CD4-positive, alpha-beta T cell treated with Interleukin-6 at 100 ng/mL for 8 hours (primary cell): ENCODE data around the gene ZNF697.
"Not testable (repeated sequence)": the region's sequence is repeated elsewhere in the genome, so short reads cannot be mapped to it uniquely, and the experiment has no call there.

Experiments used
- DNase-seq: peaks from one replicate; pipeline ENCODE4 v3.0.0-alpha.2; 2020; ENCODE audit warnings: mixed read lengths, low spot score

ZNF697 gene

DNA sequence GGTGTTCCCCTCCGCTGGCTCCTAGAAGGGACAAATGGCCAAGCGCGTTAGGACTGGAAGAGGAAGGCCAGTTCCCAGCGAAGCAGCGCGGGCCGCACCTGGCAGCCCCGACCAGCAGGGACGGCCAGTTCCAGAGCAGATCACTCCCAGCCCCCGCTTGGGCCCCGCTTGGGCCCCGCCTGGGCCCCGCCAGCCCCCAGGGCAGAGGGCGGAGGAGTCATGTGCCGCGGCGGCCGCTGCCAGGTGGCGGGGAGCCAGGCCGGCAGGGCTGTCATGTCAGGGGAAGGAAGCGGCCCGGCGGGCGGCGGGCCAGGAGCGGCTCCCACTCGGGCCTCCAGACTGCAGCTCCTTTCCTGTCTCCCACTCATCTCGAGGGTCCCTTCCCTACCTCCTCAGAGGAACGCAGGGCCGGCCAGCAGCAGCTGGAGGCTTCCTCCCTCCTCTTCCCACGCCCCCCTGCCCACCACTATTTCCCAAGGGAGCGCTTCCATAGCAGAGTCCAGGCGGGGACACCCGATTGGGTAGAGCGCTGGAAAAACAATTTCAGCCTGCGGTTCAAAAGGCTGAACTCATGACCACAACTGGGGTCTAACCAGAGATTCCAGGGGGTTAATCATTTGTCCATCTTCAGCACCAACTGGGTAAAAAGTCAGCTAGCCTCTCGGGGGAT, 16.5 kb downstream of the ZNF697 start:
- no peak for DNase-seq

DNA sequence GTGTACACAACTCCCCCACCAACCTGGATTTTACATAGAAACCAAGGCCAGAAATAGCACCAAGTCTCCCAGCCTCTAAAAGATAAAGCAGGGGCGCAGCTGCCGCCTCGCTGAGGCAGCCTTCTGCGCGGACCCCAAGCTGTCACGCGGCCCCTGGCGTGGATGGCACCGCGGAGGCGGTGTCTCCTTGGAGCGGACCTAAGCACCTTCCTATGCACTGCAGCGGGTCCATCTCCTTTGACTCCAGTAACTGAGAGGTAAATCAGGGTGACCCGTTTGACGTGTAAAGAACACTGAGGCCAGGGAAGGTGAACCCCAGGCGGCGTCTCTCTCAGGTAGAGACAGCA, 17.0 kb downstream of the ZNF697 start:
- no peak for DNase-seq

DNA sequence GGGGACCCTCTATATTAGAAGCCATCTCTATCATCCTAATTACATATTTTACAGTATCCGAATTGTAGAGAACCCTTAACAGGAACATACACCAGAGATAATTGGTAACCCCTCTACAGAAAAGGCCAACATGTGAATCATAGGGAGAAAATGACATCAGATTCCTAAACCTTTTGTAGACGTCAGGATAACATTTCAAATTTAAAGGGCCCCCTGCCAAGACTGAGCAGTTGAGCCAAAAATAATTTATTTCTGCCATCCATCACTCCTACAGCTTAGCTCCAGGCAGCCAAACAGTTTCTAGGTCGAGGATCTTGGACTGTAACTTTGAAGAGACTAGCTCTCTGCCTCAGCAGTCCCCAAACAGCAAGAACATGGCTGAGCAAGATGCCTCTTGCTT, 21.2 kb downstream of the ZNF697 start:
- no peak for DNase-seq

DNA sequence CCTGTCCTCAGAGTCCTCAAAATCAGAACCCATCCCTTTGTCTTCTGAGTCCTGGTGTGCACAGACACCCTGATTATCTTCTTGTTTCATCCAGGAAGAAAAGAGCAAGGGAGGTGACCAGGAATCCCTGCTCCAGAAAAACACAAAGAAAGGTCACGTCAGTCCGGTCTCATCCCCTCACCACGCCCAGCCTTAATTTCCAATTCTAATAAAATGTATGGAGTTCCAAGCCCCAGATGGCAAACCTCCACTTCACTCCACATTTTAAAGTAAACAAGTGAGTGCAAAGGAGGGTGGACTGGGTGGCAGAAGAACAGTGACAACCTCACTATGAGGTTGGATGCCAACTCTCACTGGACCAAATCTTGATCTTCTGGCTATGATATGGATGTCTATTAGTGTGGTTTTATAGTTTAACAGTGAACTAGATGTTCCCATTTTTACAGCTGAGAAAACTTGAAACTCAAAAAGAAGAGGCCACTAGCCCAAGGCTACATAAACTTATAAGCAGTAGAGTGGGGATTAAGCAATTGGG, 22.0 kb downstream of the ZNF697 start:
- no peak for DNase-seq

DNA sequence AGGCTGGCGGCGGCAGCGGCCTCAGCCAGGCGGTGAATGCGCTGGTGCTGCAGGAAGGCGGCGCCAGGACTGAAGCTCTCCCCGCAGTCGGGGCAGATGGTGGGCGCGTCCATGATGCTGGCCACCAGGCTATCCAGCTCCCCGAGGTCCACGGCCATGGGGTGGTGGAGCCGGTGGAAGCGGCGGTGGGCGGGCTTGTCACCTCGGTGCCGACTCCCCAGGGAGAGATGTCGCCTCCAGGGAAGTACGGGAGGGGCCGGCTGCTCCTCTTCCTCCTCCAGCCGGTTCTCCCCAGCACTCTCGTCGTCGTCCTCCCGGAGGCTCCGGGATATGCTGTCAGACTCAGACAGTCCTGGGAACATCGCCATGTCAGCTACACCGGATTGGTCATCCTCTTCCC, 24.4 kb downstream of the ZNF697 start:
- no peak for DNase-seq

DNA sequence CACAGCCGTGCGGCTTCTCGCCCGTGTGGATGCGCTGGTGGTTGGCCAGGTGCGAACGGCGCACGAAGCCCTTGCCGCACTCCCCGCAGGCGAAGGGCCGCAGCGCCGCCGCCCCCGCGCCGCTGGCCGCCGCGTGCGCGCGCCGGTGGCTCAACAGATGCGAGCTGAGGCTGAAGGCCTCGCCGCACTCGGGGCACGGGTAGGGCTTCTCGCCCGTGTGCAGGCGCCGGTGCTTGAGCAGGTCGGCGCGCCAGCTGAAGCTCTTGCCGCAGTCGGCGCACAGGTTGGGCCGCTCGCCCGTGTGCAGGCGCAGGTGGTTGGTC, 24.9 kb downstream of the ZNF697 start:
- DNase-seq = no peak

DNA sequence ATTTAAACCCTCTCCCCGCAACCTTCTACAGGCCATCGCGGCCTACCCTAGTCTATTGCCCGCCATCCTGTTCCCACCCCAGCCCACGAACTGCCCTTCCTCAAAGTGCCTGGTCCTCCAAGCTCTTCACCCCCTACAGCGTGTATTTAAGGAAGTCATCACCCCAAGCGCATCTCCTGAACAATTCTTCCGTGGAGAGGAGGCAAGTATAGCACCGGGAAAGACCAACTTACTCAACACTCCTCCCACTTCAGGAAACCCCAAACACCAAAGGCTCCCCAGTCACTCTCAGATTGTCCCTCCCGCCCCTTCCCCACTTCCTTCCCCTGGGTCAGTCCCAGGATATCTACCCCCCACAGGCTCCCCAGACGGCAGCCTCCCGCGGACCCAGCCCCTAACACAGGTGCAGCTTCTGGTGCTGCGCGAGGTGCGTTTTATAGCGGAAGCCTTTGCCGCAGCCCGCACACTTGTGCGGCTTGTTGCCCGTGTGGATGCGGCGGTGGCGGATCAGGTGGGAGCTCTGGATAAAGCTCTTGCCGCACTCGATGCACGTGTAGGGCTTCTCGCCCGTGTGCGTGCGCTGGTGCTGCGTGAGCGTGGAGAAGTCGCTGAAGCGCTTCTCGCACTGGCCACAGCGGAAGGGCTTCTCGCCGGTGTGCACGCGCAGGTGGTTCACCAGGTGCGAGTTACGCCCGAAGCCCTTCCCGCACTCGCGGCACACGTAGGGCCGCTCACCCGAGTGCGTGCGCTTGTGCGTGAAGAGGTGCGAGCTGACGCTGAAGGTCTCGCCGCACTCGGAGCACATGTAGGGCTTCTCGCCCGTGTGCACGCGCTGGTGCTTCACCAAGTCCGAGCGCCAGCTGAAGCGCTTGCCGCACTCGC, 25.5 kb downstream of the ZNF697 start:
- no peak for DNase-seq

DNA sequence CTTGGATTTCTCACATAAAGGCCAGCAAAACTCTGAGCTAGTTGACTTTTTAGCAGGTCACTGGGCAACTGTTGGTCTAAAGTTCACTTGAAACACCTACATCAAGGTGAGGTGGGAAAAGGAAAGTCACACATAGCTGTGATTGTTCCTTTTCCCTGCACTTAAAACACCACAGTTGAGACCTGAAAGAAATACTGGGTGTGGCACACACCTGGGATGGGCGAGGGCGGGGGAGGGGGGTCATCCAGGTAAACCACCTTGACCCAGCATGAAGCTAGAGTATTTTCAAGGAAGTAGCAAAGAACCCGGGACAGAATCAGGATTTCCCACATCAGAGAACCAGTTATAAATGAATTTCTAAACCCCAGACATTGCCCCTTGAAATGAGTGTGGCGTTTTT, 26.4 kb downstream of the ZNF697 start:
- DNase-seq = no peak

DNA sequence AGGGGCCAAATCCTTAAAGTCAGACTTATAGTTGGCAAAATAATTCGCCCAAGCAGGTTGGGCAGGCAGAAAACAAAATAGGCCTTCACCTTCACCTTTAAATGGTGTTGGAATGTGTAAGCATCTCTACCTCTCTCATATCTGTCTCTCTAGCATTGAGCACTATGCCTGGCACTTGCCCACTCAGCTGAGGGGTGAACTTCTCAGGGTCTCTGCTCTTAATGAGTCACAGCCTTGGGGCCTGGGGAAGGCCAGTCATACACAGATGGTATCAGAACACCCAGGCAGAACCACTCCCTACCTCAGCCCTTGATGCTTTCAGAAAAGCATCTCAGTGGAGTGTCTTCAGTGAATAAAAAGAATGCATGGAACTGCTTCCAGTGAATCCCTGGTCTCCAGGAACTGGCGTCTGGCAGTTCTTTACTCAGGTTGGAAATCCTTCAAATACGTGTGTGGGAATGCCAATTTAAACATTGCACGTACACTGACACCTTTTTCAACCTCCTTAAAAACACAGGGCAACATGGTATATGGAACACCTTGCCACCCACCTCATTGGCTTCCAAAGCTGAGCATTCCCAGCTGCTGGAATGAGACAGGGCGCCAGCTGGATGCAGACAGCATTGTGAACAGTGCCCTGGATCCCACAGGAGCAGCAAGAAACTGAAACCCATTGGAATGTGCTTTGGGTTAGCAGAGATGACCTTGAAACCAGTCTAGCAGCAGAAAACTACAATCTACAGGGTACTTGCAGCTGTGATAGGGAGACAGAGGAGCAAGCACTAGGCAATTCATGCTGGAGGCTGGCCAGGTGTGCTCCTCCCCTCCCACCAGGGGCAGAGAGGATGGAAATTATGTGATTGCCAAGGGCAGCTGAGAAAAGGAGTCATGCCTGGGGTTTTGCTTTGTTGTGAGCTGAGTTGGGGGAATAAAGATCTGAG, 30.0 kb downstream of the ZNF697 start:
- DNase-seq = no peak

DNA sequence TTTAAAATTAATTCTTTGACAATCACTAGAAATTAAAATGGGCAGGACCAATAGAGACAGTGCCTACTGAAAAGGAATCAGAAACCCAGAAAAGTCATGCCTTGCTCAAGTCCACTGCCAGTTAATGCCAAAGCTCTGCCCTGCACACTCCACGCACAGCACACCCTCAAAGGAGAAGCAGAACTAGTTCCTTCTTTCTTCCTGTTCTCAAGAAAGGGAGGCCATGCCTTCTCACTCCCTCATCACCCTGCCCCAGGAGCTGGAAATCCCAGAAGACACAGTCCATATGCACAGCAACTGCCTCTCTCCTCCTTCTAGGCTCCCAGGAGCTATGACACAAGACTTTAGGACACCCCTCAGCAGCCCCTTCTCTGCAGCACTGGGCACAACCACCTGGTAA, 31.3 kb downstream of the ZNF697 start:
- not testable (repeated sequence) for DNase-seq

DNA sequence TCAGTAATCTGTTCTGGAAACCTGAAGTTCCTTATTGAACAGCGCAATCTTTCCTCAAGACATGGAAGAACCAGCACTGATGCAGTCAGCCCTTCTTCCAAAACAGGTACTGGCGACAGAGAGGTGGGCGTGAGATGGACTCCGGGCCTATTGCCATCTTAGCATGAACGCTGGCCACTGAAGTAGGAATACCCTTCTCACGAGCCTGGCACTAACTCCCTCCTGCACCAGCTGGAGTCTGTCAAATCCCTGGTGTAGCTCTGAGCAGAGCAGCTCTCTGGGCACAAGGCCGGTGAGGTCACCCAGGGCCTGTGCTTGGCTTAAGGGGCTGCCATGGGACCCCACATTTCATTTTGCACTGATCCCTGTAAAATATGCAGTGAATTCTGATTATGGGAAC, 33.0 kb downstream of the ZNF697 start:
- DNase-seq = not testable (repeated sequence)

DNA sequence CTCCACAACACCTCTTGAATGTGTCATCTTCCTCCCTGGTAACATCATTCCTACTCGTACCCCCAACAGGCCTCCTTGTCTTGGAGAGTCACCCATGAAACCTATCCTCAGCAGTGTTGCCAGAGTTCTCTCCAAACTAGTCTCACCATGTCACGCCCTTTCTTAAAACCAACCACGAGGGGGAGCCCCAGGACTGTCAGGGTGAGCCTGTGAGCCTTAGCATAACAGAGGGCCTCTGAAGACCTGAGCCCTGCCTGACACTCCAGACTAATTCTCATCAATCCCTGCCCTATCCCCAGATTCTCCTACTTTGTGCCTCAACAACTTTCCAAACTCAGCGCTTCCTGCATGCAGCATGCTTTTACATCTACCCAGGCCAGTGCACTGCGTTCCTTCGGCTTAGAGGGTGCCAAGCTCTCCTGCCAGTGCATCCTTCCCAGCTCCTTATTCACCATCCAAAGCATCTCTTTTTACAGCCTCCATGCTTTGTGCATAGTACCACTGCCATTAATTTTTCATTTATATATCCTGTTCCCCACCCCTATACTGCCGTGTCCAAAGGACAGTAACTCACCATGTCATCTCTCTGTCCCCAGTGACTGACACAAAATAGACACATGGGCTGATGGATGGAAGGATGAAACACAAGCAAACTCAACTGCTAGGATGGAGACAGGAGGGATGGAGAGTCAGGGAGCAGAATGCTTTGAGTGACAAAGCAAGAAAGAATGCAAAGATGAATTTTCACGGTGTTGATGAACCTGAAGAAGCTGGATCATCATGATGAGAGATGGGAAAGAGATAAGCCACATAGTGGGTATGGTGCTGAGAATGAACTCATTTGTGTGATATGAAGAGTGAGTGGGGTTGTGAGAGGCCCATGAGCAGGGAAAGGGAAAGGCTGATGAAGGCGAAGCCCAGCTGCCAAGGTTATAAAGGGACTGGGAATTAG, 34.0 kb downstream of the ZNF697 start:
- peak; percentile 32 for DNase-seq

DNA sequence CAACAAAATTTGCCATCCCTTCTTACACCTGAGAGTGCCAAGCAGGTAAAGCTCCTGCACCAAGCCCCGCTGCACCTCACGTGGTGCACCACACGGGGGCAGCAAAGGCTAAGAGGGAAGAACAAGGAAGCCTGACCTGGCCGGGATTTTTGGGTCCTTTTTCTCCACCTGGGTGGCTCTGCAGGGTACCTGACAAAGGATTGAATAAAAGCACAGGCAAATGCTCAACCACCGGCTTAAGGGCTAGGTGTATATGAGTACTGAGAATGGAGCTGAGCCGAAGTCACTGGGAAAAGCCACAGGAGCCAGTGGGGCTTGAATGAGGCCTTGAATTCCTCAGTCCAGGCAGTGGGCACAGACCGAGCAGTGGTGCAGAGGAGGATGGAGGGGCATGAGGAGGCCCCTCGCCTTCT, 36.4 kb downstream of the ZNF697 start:
- peak; percentile 4 for DNase-seq

DNA sequence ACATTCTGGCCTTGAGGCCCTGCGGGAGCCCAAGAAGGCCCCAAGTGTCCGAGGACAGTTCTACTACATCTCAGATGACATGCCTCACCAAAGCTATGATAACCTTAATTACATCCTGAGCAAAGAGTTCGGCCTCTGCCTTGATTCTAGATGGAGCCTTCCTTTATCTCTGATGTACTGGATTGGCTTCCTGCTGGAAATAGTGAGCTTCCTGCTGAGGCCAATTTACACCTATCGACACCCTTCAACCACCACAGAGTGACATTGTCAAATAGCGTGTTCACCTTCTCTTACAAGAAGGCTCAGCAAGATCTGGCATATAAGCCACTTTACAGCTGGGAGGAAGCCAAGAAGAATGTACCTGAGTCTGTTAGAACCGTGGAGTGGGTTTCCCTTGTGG, 39.2 kb downstream of the ZNF697 start:
- DNase-seq = not testable (repeated sequence)

DNA sequence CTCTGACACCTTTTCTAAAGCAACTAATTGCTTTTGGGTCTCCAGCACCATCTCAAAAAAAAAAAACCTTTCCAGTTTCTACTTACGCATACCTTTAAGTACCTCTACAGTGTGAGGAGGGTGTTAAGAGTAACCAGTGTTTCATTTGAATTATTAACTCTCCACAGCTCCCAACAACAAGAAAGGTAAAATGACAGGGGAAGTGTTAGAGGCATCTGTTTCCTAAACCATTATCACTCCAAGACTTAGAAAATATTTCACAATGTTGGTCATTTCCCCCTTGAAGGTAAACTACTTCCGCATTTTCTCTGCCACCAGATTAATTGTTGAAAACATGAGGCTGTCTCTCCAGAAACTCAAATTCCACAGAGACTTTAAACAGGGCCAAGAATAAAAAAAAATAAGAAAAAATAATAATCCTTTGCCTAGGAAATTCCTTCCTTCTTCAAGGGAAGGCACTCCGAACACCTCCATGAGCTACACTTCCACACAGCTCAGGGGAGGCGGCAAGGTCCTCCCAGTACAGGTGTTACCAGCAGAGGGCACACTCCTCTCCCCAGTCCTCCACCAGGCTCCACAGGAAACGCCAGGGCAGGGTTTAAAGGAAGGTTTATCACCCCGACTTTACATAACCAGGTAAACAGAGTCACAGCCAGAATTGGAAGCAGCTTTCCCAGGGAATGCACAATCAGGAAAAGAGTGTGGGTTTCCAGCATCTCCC, 40.8 kb downstream of the ZNF697 start:
- DNase-seq = not testable (repeated sequence)

DNA sequence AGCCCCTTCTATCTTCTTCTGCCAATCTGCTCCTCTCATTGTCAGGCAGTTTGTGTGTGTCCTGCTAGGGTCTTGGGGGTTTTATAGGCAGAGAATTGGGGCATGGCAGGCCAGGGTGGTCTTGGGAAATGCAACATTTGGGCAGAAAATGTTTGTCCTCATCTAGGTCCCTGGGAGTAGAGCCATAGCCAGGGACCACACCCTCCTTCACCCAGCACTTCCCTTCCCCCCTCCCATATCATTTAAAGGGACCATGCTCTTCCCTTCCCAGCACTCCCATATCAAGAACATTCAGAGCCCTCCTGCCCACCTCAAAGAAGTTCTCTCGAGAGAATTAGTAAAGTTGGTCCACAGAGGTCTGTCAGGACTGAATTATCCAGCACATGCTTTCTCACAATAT, 41.7 kb downstream of the ZNF697 start:
- no peak for DNase-seq

DNA sequence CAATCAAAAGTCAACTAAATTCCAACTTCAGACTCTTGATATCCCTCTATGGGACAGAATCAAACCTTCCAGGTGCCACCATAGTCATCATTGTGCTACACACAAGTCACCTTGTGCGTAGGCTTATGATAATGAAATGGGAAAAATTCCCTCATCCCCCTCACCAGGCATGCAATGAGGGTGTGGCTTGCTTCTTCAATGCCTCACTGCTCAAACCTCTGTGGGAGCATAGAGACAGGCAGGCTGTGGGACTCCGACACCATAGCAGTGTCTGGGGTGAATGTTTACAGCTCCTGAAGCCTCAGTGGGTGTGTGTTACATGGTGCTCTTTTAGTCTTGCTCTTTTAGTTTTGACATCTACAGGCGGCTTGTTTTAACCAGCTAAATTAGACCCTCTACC, 42.4 kb downstream of the ZNF697 start:
- no peak for DNase-seq

DNA sequence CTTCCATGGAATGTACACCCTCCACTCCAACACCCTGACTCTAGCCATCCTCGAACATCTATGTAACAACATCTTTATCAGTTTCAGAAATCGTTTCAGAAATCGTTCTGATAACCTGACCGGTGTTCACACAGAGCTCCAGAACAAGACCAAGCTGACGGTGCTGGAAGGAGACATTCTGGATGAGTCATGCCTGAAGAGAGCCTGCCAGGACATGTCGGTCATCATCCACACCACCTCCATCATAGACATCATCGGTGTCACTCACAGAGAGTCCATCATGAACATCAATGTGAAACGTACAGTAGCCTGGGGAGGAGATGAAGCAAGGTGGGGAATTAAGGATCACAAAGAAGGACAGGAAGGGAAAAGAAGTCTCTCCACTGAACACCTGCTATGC, 43.0 kb downstream of the ZNF697 start:
- not testable (repeated sequence) for DNase-seq

DNA sequence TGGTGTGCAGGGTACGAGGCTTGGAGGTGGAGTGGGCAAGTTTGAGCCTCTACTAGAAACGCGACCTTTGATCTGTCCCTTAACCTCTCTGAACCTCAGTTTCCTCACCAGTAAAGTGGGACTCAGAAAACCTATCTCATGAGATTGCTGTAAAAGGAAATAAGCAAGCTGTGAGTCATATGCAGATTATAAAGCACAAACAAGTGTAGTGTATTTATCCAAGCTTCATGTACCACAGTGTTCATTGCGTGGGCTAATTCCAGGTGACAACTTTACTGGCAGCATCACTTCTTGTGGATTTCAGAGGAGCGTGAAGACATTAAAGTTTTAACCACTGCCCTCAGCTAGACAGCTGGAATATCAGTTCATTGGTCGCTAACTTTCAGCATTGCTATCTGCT, 44.4 kb downstream of the ZNF697 start:
- DNase-seq = no peak

DNA sequence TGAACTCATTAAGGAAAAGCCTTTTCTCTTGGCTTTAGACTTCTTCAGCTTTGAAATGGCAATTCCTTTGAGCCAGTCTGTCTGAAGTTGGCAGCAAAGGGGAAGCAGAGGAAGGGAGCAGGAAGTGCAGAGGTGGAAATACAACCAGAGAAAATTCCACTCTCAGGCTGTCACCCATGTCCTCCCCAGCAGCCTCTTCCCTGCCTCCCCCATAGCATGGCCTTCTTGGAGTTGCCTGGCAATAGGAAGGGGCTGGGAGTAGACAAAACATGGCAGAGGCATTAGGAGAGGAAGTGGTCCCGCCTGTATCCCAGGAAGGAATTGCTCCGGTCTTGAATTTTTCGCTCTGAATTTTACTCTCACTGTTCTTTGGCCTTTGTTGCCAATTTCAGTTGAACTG, 44.8 kb downstream of the ZNF697 start:
- not testable (repeated sequence) for DNase-seq

DNA sequence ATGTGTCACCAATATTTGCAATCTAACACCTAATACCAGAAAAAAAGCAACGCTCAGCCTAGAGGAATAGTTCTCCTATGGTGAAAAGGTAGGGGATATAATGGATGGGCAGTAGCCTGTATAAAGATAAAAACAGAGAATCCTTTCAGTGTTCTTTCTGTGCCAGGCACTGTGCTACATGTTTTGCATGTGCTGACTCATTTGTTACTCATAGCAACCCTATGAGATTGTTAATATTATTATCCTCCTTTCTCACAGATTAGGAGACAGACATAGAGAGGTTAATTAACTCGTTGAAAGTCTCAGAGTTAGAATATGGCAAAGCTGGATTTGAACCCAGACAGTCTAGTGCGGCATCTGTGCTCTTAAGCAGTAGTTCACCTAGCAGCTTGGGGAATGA, 45.3 kb downstream of the ZNF697 start:
- not testable (repeated sequence) for DNase-seq
